Neural cell (in vitro differentiated cells): Measurements from ENCODE around the gene COTL1.

Source experiments
- EP300 ChIP-seq: fragments of 450-650 bp; conservative IDR thresholded peaks from 2 replicates; pipeline ENCODE4 v1.6.1; 2014; ENCODE audit warnings: antibody characterized with exemption, mild to moderate bottlenecking, moderate library complexity; ENCODE audit not compliant: poor library complexity, severe bottlenecking
- EZH2 ChIP-seq: fragments of 200-600, 300-800 bp; shearing (Covaris generic), sonication (generic); IDR thresholded peaks from 2 replicates; pipeline ENCODE4 v1.6.1; 2014; ENCODE audit warnings: antibody characterized with exemption, low read length, borderline replicate concordance, mild to moderate bottlenecking; ENCODE audit not compliant: insufficient read depth, poor library complexity, severe bottlenecking
- MXI1 ChIP-seq: fragments of 450-650 bp; conservative IDR thresholded peaks from 2 replicates; pipeline ENCODE4 v1.6.1; 2014; ENCODE audit warnings: antibody characterized with exemption, mild to moderate bottlenecking; ENCODE audit not compliant: poor library complexity, severe bottlenecking
- POLR2AphosphoS5 ChIP-seq: IDR thresholded peaks from 2 replicates; pipeline ENCODE4 v1.6.1; 2012
- SMC3 ChIP-seq: fragments of 450-650 bp; conservative IDR thresholded peaks from 2 replicates; pipeline ENCODE4 v1.6.1; 2014; ENCODE audit warnings: antibody characterized with exemption, mild to moderate bottlenecking, moderate library complexity; ENCODE audit not compliant: poor library complexity
- TAF1 ChIP-seq: IDR thresholded peaks from 2 replicates; pipeline ENCODE4 v1.6.1; 2012; ENCODE audit warnings: low read depth
- TF ChIP-seq, protein P1 (sequence below): fragments of 450-650 bp; IDR thresholded peaks from 2 replicates; pipeline ENCODE4 v1.5.1; 2014; ENCODE audit warnings: antibody characterized with exemption, mild to moderate bottlenecking, moderate library complexity; ENCODE audit not compliant: poor library complexity, severe bottlenecking

DNA sequence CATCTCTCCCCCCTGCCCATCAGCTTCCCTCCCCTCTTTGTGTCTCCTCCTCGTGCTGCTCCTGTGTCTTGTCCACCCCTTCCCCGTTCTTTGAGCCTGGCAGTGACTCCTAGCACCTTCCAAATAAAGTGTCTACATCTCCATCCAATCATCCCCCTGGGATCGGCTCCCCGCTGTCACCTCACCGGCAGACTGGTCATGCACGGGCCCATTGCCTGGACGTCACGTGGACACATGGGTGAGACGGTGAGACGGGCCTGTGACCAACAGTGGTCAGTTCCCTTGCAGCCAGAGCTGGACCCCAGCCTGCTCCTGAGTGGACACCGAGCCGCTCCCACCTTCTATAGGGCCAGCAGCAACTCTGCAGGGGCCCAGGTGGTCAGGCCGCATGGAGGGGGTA lies 46.4 kb downstream of the COTL1 start:
- TF ChIP-seq SMC3 (no peak), EZH2 (no peak), TAF1 (no peak), POLR2AphosphoS5 (no peak), EP300 (no peak), MXI1 (no peak)
- TF ChIP-seq, protein P1, sequence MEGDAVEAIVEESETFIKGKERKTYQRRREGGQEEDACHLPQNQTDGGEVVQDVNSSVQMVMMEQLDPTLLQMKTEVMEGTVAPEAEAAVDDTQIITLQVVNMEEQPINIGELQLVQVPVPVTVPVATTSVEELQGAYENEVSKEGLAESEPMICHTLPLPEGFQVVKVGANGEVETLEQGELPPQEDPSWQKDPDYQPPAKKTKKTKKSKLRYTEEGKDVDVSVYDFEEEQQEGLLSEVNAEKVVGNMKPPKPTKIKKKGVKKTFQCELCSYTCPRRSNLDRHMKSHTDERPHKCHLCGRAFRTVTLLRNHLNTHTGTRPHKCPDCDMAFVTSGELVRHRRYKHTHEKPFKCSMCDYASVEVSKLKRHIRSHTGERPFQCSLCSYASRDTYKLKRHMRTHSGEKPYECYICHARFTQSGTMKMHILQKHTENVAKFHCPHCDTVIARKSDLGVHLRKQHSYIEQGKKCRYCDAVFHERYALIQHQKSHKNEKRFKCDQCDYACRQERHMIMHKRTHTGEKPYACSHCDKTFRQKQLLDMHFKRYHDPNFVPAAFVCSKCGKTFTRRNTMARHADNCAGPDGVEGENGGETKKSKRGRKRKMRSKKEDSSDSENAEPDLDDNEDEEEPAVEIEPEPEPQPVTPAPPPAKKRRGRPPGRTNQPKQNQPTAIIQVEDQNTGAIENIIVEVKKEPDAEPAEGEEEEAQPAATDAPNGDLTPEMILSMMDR = no peak
